ENCODE results near the gene VARS1. TPM values are rescaled to one million over a fixed set of nuclear protein-coding genes. Genes with fewer than 3 reads are reported as not detected.

The VARS1 gene
- total RNA-seq (2022; extraction: Qiagen RNA extraction; ENCODE audit: low read depth) = 50.9 to 59.8 TPM (median 55.8 TPM) in 5 replicates

DNA sequence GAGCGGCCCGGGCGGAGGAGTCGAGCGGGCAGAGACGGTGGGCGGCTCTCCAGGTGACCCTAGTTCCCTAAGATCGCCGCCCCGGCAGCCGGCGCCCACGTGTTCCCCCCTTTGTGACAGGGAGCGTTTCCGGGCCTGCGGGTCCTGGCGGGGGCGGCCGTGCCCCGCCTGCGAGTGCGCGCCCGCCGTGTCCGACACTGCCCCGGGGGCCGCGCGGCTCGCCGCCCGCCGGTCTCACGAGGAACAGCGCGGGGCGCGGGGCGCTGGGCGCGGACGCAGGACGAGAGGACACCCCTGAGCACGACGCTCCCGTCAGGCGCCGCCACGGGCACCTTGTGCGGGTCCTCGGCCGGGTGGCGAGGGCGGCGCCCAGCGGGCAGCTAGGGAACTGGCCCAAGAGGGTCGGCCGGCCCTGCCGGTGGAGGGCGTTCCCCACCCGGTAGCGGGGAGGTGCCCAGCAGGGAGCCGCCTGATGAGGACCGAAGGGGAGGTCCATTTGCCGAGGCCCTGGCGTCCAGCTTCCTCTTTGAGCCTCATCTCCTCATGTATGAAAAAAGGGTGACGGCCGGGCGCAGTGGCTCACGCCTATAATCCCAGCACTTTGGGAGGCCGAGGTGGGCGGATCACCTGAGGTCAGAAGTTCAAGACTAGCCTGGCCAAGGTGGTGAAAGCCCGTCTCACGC is at the start of gene VARS1:
Gene VARS1, minus strand, starts transcription at position 137 of the 683 bp plus-strand sequence. CDS start 535 bp downstream, outside the sequence.

DNA sequence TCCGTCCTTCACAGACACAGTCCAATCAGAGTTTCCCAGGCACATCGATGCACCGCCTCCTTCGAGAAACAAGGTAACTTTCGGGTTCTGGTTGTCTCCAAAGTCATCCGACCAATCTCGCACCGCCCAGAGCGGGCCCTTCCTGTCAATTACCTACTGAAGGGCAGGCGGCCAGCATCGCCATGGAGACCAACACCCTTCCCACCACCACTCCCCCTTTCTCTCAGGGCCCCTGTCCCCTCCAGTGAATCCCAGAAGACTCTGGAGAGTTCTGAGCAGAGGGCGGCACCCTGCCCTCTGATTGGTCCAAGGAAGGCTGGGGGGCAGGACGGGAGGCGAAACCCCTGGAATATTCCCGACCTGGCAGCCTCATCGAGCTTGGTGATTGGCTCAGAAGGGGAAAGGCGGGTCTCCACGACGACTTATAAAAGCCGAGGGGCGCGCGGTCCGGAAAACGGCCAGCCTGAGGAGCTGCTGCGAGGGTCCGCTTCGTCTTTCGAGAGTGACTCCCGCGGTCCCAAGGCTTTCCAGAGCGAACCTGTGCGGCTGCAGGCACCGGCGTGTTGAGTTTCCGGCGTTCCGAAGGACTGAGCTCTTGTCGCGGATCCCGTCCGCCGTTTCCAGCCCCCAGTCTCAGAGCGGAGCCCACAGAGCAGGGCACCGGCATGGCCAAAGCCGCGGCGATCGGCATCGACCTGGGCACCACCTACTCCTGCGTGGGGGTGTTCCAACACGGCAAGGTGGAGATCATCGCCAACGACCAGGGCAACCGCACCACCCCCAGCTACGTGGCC is 31.9 kb upstream of the VARS1 start, which contains the start of gene HSPA1B:
Gene HSPA1B, plus strand, starts transcription at position 453 of the 794 bp plus-strand sequence. Its CDS starts 213 bp downstream, at position 666.

DNA sequence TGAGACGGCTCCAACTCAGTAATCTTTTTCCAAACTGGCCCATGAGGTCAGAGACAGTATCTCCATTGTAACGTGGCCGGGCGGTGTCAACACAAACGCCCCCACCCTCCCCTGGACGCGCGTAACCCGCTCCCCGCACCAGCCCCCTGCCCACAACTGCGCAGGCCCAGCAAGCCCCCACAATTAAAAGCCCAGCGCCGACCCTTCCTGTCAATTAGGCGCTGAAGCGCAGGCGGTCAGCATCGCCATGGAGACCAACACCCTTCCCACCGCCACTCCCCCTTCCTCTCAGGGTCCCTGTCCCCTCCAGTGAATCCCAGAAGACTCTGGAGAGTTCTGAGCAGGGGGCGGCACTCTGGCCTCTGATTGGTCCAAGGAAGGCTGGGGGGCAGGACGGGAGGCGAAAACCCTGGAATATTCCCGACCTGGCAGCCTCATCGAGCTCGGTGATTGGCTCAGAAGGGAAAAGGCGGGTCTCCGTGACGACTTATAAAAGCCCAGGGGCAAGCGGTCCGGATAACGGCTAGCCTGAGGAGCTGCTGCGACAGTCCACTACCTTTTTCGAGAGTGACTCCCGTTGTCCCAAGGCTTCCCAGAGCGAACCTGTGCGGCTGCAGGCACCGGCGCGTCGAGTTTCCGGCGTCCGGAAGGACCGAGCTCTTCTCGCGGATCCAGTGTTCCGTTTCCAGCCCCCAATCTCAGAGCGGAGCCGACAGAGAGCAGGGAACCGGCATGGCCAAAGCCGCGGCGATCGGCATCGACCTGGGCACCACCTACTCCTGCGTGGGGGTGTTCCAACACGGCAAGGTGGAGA is 19.7 kb upstream of the VARS1 start, which contains the start of the genes HSPA1A and HSPA1L:
Gene HSPA1A, plus strand, starts transcription at position 519 of the 814 bp plus-strand sequence. Its CDS starts 214 bp downstream, at position 733.
Gene HSPA1L, minus strand, starts transcription at position 259 of the 814 bp plus-strand sequence. CDS start 3,311 bp downstream, outside the sequence.

DNA sequence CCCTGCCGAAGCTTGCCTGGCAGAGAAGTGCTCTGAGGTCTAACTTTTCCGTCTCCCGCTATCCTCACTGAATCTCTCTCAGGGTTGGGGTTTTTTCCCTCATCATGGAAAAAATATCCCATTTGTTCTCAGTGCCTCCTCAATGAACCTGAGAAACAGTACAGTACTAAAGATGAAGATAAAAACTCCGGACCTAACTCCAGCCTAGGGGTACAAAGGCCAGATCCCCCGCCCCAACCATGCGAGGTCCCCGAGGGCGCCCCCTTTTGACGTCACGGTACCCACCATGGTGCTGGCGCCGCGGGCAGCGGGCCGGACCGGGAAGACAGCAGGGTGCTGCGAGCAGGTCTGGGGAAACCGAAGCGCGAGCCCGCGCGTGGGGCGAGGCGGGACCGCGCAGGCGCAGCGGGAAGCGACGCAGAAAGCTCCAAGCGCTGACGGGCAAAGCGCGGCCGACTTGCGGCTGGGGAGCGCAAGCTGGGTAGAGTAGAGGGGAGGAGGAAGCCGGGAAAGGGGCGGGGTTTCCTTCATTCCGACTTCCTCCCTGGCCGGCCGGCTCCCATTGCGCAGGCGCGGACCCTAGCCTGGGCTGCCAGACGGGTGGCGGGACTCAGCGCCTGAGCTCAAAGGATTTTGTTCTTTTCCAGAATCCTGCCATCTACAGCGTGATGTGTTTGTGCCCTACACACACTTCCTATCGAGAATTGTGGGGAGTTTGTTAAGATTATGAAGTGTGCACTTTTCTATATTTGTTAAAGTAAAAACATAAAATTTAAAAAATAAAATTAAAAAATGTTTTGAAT is 11.1 kb upstream of the VARS1 start, which contains the start of gene LSM2:
Gene LSM2, minus strand, starts transcription at position 497 of the 803 bp plus-strand sequence. Its CDS starts 209 bp downstream, at position 288.

DNA sequence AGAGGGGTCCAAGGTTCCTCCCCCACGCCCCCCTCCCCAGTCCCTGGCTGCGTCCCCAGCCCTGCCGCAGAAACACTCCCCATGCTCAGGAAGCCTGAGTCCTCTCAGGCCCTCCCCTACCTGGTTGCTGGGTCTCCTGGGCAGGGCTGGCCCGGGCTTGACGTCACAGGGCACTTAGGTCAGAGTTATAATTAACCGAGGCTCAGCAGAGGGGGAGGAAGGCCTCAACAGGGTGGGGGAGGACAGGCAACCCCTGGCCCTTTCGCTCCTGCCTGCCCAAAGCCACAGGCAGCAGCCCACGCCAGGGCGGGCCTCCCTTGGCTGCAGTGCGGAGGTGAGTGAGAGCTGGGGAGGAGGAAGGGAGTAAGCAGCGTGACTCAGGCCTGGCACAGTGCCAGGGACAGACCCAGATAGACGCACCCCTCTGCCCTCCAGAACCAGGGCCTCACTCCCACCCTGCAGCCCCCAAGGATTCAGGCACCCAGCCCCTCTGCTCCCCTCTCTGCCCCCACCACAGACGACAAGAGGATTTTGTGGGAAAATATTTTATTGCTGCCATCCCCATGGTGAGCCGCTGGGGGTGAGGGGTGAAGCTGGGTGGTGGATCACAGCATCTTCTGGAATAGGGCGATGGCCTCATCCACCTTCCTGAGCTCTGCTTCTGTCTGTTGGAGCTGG is 18.4 kb downstream of the VARS1 start, which contains the start of gene VWA7:
Gene VWA7, minus strand, starts transcription at position 340 of the 678 bp plus-strand sequence. CDS start 549 bp downstream, outside the sequence.

DNA sequence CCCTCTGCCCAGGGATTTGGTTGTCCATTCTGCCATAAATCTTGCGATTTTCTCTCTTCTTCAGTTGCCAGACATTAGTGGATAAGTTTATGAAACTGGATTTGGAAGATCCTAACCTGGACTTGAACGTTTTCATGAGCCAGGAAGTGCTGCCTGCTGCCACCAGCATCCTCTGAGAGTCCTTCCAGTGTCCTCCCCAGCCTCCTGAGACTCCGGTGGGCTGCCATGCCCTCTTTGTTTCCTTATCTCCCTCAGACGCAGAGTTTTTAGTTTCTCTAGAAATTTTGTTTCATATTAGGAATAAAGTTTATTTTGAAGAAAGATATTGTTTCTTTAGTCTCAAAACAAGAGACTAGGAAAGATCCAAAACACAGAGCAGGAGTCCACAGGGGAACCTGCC is 33.2 kb downstream of the VARS1 start, which contains the start of gene SAPCD1:
Gene SAPCD1, plus strand, starts transcription at position 301 of the 400 bp plus-strand sequence. CDS start 399 bp downstream, outside the sequence.

Other genes with a start within 250 kb of the VARS1 start
- gene ATP6V1G2, start 249.1 kb downstream of the VARS1 start, total RNA-seq (2022; extraction: Qiagen RNA extraction; ENCODE audit: low read depth) = 0.48 to 0.86 TPM (median 0.65 TPM) in 5 replicates
- gene NFKBIL1, start 248.1 kb downstream of the VARS1 start, total RNA-seq (2022; extraction: Qiagen RNA extraction; ENCODE audit: low read depth) = 9.3 to 11.8 TPM (median 11.3 TPM) in 5 replicates
- gene LTA, start 223.5 kb downstream of the VARS1 start, total RNA-seq (2022; extraction: Qiagen RNA extraction; ENCODE audit: low read depth) = 0.10 TPM in 1 of 5 replicates, not detected in the others
- gene TNF, start 220.2 kb downstream of the VARS1 start, total RNA-seq (2022; extraction: Qiagen RNA extraction; ENCODE audit: low read depth) = 0.10 to 0.19 TPM in 2 of 5 replicates, not detected in the others
- 0.25 to 0.57 TPM (median 0.49 TPM) in 4 of 5 replicates, not detected in the other for gene LTB, start 213.3 kb downstream of the VARS1 start, total RNA-seq (2022; extraction: Qiagen RNA extraction; ENCODE audit: low read depth)
- gene LST1, start 209.5 kb downstream of the VARS1 start, total RNA-seq (2022; extraction: Qiagen RNA extraction; ENCODE audit: low read depth) = 0.28 to 1.3 TPM in 2 of 5 replicates, not detected in the others
- not detected in 5 replicates for gene NCR3, start 202.7 kb downstream of the VARS1 start, total RNA-seq (2022; extraction: Qiagen RNA extraction; ENCODE audit: low read depth)
- not detected in 5 replicates for gene AIF1, start 180.5 kb downstream of the VARS1 start, total RNA-seq (2022; extraction: Qiagen RNA extraction; ENCODE audit: low read depth)
- 64.9 to 89.6 TPM (median 85.2 TPM) in 5 replicates for gene PRRC2A, start 175.0 kb downstream of the VARS1 start, total RNA-seq (2022; extraction: Qiagen RNA extraction; ENCODE audit: low read depth)
- 107 to 155 TPM (median 142 TPM) in 5 replicates for gene BAG6, start 143.1 kb downstream of the VARS1 start, total RNA-seq (2022; extraction: Qiagen RNA extraction; ENCODE audit: low read depth)
- gene APOM, start 139.9 kb downstream of the VARS1 start, total RNA-seq (2022; extraction: Qiagen RNA extraction; ENCODE audit: low read depth) = 2.8 to 3.3 TPM (median 2.9 TPM) in 5 replicates
- gene C6orf47, start 135.0 kb downstream of the VARS1 start, total RNA-seq (2022; extraction: Qiagen RNA extraction; ENCODE audit: low read depth) = 10.4 to 12.9 TPM (median 12.5 TPM) in 5 replicates
- 10.0 to 13.7 TPM (median 13.3 TPM) in 5 replicates for gene GPANK1, start 130.8 kb downstream of the VARS1 start, total RNA-seq (2022; extraction: Qiagen RNA extraction; ENCODE audit: low read depth)
- 168 to 197 TPM (median 178 TPM) in 5 replicates for gene CSNK2B, start 129.7 kb downstream of the VARS1 start, total RNA-seq (2022; extraction: Qiagen RNA extraction; ENCODE audit: low read depth)
- gene LY6G5B, start 125.8 kb downstream of the VARS1 start, total RNA-seq (2022; extraction: Qiagen RNA extraction; ENCODE audit: low read depth) = 3.7 to 6.0 TPM (median 4.3 TPM) in 5 replicates
- 0.77 to 1.9 TPM (median 1.2 TPM) in 5 replicates for gene LY6G5C, start 114.7 kb downstream of the VARS1 start, total RNA-seq (2022; extraction: Qiagen RNA extraction; ENCODE audit: low read depth)
- gene ABHD16A, start 92.4 kb downstream of the VARS1 start, total RNA-seq (2022; extraction: Qiagen RNA extraction; ENCODE audit: low read depth) = 14.1 to 20.1 TPM (median 18.3 TPM) in 5 replicates
- gene LY6G6F, start 88.9 kb downstream of the VARS1 start, total RNA-seq (2022; extraction: Qiagen RNA extraction; ENCODE audit: low read depth) = not detected in 5 replicates
- not detected in 5 replicates for gene LY6G6D, start 80.4 kb downstream of the VARS1 start, total RNA-seq (2022; extraction: Qiagen RNA extraction; ENCODE audit: low read depth)
- 0.20 TPM in 1 of 5 replicates, not detected in the others for gene LY6G6C, start 74.0 kb downstream of the VARS1 start, total RNA-seq (2022; extraction: Qiagen RNA extraction; ENCODE audit: low read depth)
- not detected in 5 replicates for gene MPIG6B, start 72.4 kb downstream of the VARS1 start, total RNA-seq (2022; extraction: Qiagen RNA extraction; ENCODE audit: low read depth)
- 26.5 to 32.4 TPM (median 29.4 TPM) in 5 replicates for gene DDAH2, start 66.5 kb downstream of the VARS1 start, total RNA-seq (2022; extraction: Qiagen RNA extraction; ENCODE audit: low read depth)
- gene CLIC1, start 59.2 kb downstream of the VARS1 start, total RNA-seq (2022; extraction: Qiagen RNA extraction; ENCODE audit: low read depth) = 476 to 542 TPM (median 495 TPM) in 5 replicates
- 10.2 to 14.3 TPM (median 13.0 TPM) in 5 replicates for gene MSH5, start 55.7 kb downstream of the VARS1 start, total RNA-seq (2022; extraction: Qiagen RNA extraction; ENCODE audit: low read depth)
- 2.0 to 4.2 TPM (median 3.7 TPM) in 5 replicates for gene SAPCD1, start 33.1 kb downstream of the VARS1 start, total RNA-seq (2022; extraction: Qiagen RNA extraction; ENCODE audit: low read depth)
- 1.2 to 2.0 TPM (median 1.7 TPM) in 5 replicates for gene VWA7, start 18.4 kb downstream of the VARS1 start, total RNA-seq (2022; extraction: Qiagen RNA extraction; ENCODE audit: low read depth)
- 54.4 to 77.8 TPM (median 60.7 TPM) in 5 replicates for gene LSM2, start 11.2 kb upstream of the VARS1 start, total RNA-seq (2022; extraction: Qiagen RNA extraction; ENCODE audit: low read depth)
- 1.2 to 1.5 TPM (median 1.2 TPM) in 5 replicates for gene HSPA1L, start 19.5 kb upstream of the VARS1 start, total RNA-seq (2022; extraction: Qiagen RNA extraction; ENCODE audit: low read depth)
- gene HSPA1A, start 19.8 kb upstream of the VARS1 start, total RNA-seq (2022; extraction: Qiagen RNA extraction; ENCODE audit: low read depth) = 157 to 340 TPM (median 232 TPM) in 5 replicates
- gene HSPA1B, start 32.0 kb upstream of the VARS1 start, total RNA-seq (2022; extraction: Qiagen RNA extraction; ENCODE audit: low read depth) = 120 to 260 TPM (median 177 TPM) in 5 replicates
- gene NEU1, start 67.1 kb upstream of the VARS1 start, total RNA-seq (2022; extraction: Qiagen RNA extraction; ENCODE audit: low read depth) = 21.7 to 35.4 TPM (median 28.7 TPM) in 5 replicates
- 0.07 to 0.30 TPM in 2 of 5 replicates, not detected in the others for gene SLC44A4, start 83.2 kb upstream of the VARS1 start, total RNA-seq (2022; extraction: Qiagen RNA extraction; ENCODE audit: low read depth)
- 22.5 to 32.0 TPM (median 30.5 TPM) in 5 replicates for gene EHMT2, start 101.9 kb upstream of the VARS1 start, total RNA-seq (2022; extraction: Qiagen RNA extraction; ENCODE audit: low read depth)
- 3.1 to 4.9 TPM (median 4.2 TPM) in 5 replicates for gene ZBTB12, start 106.3 kb upstream of the VARS1 start, total RNA-seq (2022; extraction: Qiagen RNA extraction; ENCODE audit: low read depth)
- 0.15 to 0.45 TPM (median 0.35 TPM) in 5 replicates for gene C2, start 132.0 kb upstream of the VARS1 start, total RNA-seq (2022; extraction: Qiagen RNA extraction; ENCODE audit: low read depth)
- 2.0 to 3.3 TPM (median 2.9 TPM) in 5 replicates for gene CFB, start 150.3 kb upstream of the VARS1 start, total RNA-seq (2022; extraction: Qiagen RNA extraction; ENCODE audit: low read depth)
- gene NELFE, start 163.2 kb upstream of the VARS1 start, total RNA-seq (2022; extraction: Qiagen RNA extraction; ENCODE audit: low read depth) = 75.3 to 97.3 TPM (median 88.3 TPM) in 5 replicates
- gene SKIC2, start 163.4 kb upstream of the VARS1 start, total RNA-seq (2022; extraction: Qiagen RNA extraction; ENCODE audit: low read depth) = 19.8 to 25.9 TPM (median 24.7 TPM) in 5 replicates
- gene DXO, start 176.4 kb upstream of the VARS1 start, total RNA-seq (2022; extraction: Qiagen RNA extraction; ENCODE audit: low read depth) = 11.0 to 14.3 TPM (median 11.9 TPM) in 5 replicates
- gene C4A, start 186.3 kb upstream of the VARS1 start, total RNA-seq (2022; extraction: Qiagen RNA extraction; ENCODE audit: low read depth) = 0.50 to 1.7 TPM (median 0.99 TPM) in 5 replicates
- gene C4B, start 219.0 kb upstream of the VARS1 start, total RNA-seq (2022; extraction: Qiagen RNA extraction; ENCODE audit: low read depth) = 0.34 to 1.5 TPM (median 0.57 TPM) in 5 replicates
- not detected in 5 replicates for gene CYP21A2, start 242.7 kb upstream of the VARS1 start, total RNA-seq (2022; extraction: Qiagen RNA extraction; ENCODE audit: low read depth)